ENCODE measurements around the gene BIRC3. TPM values are rescaled to one million over a fixed set of nuclear protein-coding genes. Genes with fewer than 3 reads are reported as not detected.

The BIRC3 gene
- polyA plus RNA-seq, 1 donor from 2014 or later, result not detected

- Histone ChIP-seq H3K27me3 (ENCODE audit: insufficient read depth, low read depth, low read length) (no peaks in the 10 kb centered on the region), H3F3A (ENCODE audit: insufficient read depth, low read length, poor library complexity, severe bottlenecking) (no peaks in the 10 kb centered on the region), H3K9me2 (ENCODE audit: insufficient read depth, low read length) (no peaks in the 10 kb centered on the region), H3K27ac (ENCODE audit: low read length) (no peak overlapping the region), H4K20me1 (ENCODE audit: insufficient read depth) (no peaks in the 10 kb centered on the region), H2AFZ (ENCODE audit: low read depth, low read length) (no peak overlapping the region), H3K36me3 (ENCODE audit: insufficient read depth, low read length) (no peaks in the 10 kb centered on the region), H3K4me3 (ENCODE audit: low read length) (no peak overlapping the region), H3K4me2 (ENCODE audit: low read length) (no peak overlapping the region), H3K9ac (ENCODE audit: low read length) (no peak overlapping the region), H3K79me2 (replicated peaks; ENCODE audit: insufficient read depth, low read length) (no peaks in the 10 kb centered on the region), H3K9me3 (ENCODE audit: low read length) (no peaks in the 10 kb centered on the region)
- TF ChIP-seq EZH2 (IDR thresholded peaks at IDR 0.05; ENCODE audit: borderline replicate concordance, insufficient read depth, low read length, poor library complexity, severe bottlenecking) (no peak), EP300 (conservative IDR thresholded peaks at IDR 0.05; ENCODE audit: poor library complexity, severe bottlenecking) (no peak), MXI1 (conservative IDR thresholded peaks at IDR 0.05; ENCODE audit: poor library complexity, severe bottlenecking) (no peak), RAD21 (conservative IDR thresholded peaks at IDR 0.05) (no peak), TAF1 (IDR thresholded peaks at IDR 0.05; ENCODE audit: low read depth) (no peak), SMC3 (conservative IDR thresholded peaks at IDR 0.05; ENCODE audit: poor library complexity) (no peak), POLR2AphosphoS5 (IDR thresholded peaks at IDR 0.05) (no peak)
- TF ChIP-seq, protein P1, sequence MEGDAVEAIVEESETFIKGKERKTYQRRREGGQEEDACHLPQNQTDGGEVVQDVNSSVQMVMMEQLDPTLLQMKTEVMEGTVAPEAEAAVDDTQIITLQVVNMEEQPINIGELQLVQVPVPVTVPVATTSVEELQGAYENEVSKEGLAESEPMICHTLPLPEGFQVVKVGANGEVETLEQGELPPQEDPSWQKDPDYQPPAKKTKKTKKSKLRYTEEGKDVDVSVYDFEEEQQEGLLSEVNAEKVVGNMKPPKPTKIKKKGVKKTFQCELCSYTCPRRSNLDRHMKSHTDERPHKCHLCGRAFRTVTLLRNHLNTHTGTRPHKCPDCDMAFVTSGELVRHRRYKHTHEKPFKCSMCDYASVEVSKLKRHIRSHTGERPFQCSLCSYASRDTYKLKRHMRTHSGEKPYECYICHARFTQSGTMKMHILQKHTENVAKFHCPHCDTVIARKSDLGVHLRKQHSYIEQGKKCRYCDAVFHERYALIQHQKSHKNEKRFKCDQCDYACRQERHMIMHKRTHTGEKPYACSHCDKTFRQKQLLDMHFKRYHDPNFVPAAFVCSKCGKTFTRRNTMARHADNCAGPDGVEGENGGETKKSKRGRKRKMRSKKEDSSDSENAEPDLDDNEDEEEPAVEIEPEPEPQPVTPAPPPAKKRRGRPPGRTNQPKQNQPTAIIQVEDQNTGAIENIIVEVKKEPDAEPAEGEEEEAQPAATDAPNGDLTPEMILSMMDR (IDR thresholded peaks at IDR 0.05; ENCODE audit: poor library complexity, severe bottlenecking), result no peak
- TF ChIP-seq, protein P2, sequence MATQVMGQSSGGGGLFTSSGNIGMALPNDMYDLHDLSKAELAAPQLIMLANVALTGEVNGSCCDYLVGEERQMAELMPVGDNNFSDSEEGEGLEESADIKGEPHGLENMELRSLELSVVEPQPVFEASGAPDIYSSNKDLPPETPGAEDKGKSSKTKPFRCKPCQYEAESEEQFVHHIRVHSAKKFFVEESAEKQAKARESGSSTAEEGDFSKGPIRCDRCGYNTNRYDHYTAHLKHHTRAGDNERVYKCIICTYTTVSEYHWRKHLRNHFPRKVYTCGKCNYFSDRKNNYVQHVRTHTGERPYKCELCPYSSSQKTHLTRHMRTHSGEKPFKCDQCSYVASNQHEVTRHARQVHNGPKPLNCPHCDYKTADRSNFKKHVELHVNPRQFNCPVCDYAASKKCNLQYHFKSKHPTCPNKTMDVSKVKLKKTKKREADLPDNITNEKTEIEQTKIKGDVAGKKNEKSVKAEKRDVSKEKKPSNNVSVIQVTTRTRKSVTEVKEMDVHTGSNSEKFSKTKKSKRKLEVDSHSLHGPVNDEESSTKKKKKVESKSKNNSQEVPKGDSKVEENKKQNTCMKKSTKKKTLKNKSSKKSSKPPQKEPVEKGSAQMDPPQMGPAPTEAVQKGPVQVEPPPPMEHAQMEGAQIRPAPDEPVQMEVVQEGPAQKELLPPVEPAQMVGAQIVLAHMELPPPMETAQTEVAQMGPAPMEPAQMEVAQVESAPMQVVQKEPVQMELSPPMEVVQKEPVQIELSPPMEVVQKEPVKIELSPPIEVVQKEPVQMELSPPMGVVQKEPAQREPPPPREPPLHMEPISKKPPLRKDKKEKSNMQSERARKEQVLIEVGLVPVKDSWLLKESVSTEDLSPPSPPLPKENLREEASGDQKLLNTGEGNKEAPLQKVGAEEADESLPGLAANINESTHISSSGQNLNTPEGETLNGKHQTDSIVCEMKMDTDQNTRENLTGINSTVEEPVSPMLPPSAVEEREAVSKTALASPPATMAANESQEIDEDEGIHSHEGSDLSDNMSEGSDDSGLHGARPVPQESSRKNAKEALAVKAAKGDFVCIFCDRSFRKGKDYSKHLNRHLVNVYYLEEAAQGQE (IDR thresholded peaks at IDR 0.05; ENCODE audit: borderline replicate concordance), result no peak
Measured at GRCh38 chr11:102307727-102308038, 9.6 kb upstream of the BIRC3 start.

- no peaks in the 10 kb centered on the region for H4K20me1 ChIP-seq (ENCODE audit: insufficient read depth)
- no peaks in the 10 kb centered on the region for H3K27me3 ChIP-seq (ENCODE audit: insufficient read depth, low read depth, low read length)
- H3K79me2 ChIP-seq (replicated peaks; ENCODE audit: insufficient read depth, low read length), result no peaks in the 10 kb centered on the region
- H3K36me3 ChIP-seq (ENCODE audit: insufficient read depth, low read length), result no peaks in the 10 kb centered on the region
- H3F3A ChIP-seq (ENCODE audit: insufficient read depth, low read length, poor library complexity, severe bottlenecking), result no peaks in the 10 kb centered on the region
- H3K9ac ChIP-seq (ENCODE audit: low read length), result no peak overlapping the region
- no peak for TF ChIP-seq EZH2 (IDR thresholded peaks at IDR 0.05; ENCODE audit: borderline replicate concordance, insufficient read depth, low read length, poor library complexity, severe bottlenecking)
- TF ChIP-seq SMC3 (conservative IDR thresholded peaks at IDR 0.05; ENCODE audit: poor library complexity), result no peak
- TF ChIP-seq EP300 (conservative IDR thresholded peaks at IDR 0.05; ENCODE audit: poor library complexity, severe bottlenecking), result no peak
- TF ChIP-seq POLR2AphosphoS5 (IDR thresholded peaks at IDR 0.05), result no peak
- no peak for TF ChIP-seq TAF1 (IDR thresholded peaks at IDR 0.05; ENCODE audit: low read depth)
- TF ChIP-seq, protein P1 (IDR thresholded peaks at IDR 0.05; ENCODE audit: poor library complexity, severe bottlenecking), result no peak
- TF ChIP-seq RAD21 (conservative IDR thresholded peaks at IDR 0.05), result no peak
- TF ChIP-seq MXI1 (conservative IDR thresholded peaks at IDR 0.05; ENCODE audit: poor library complexity, severe bottlenecking), result no peak
- TF ChIP-seq, protein P2 (IDR thresholded peaks at IDR 0.05; ENCODE audit: borderline replicate concordance), result no peak
- no peak overlapping the region for H3K4me2 ChIP-seq (ENCODE audit: low read length)
- H3K27ac ChIP-seq (ENCODE audit: low read length), result no peak overlapping the region
- H3K9me3 ChIP-seq (ENCODE audit: low read length), result no peaks in the 10 kb centered on the region
- no peak overlapping the region for H2AFZ ChIP-seq (ENCODE audit: low read depth, low read length)
- H3K9me2 ChIP-seq (ENCODE audit: insufficient read depth, low read length), result no peaks in the 10 kb centered on the region
- no peak overlapping the region for H3K4me3 ChIP-seq (ENCODE audit: low read length)
Measured at GRCh38 chr11:102309621-102310541, 7.4 kb upstream of the BIRC3 start.

All from neural cell (in vitro differentiated cells).